HG03575 (cell line): Measurements from ENCODE around the gene CLN3.
"Not testable (repeated sequence)": the region's sequence is repeated elsewhere in the genome, so short reads cannot be mapped to it uniquely, and the experiment has no call there.

ENCODE experiments used
- ATAC-seq: cut with Tn5 transposase; IDR thresholded peaks from one replicate; pipeline ENCODE4 v1.9.1; 2021; ENCODE audit not compliant: unreplicated experiment, insufficient number of reproducible peaks, low FRiP score; ENCODE audit errors: extremely low read depth

CLN3 gene

DNA sequence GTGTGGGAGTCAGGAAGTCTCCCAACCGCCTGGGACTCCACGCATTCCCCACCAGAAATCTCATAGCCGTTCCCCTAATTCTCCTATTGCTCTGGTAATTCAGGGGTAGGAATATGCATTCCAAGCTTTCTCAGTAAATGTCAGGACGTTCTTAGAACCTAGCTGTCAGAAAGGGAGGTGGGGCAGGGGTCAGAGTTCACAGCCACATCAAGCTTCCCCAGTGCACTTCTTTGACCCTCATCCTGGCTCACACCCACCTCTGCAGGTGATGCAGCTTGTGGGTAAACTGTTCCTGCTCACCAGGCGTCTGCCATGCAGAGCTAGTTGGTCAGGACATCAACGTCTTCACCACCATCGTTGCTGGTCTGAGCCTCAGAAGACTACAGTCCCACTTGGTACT lies 28.8 kb upstream of the CLN3 start:
- no peak for ATAC-seq

DNA sequence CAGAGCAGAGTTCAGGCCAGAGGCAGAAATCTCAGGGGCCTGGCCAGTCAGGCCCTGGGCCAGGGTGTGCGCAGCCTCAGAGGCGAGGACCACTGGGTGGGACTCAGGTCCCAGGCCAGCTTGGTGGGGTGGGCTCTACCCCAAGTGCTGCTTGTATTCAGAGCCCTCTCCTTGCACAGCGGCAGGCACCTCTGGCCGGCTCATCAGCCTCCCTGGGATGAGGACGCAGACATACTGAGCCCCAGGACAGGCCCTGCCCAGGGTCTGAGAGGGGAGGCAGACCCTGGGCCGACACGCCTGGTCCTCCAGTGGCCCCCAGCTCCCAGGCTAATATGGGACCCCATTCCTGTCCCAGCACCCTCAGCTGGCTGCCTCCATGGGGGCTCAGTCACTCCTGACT lies 22.4 kb upstream of the CLN3 start:
- no peak for ATAC-seq

DNA sequence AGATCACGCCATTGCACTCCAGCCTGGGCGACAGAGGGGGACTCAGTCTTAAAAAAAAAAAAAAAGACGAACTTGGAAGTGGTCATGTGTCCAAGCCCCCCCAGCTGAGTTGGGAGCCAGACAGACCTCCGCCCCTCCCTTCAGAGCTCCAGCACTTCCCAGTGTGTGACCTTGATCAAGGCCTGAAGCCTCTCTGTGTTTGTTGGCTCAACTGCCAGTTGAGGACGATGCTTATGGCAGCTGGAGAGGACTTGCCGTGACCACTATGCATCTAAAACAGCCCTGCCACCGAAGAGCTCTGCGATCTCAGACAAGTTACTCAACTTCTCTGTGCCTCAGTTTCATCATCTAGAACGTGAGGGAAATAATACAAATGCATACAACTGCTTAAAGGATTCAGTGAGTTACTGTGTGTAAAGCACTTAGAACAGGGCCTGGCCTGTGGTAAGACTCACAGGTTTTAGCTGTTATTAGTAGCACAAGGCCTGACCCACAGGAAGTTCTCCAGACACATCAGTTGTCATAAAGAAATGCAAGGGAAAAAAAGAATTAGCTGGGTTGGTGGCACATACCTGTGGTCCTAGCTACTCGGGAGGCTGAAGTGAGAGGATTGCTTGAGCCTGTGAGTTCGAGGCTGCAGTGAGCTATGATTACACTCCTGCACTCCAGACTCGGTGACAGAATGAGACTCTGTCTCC lies 21.8 kb upstream of the CLN3 start:
- no peak for ATAC-seq

DNA sequence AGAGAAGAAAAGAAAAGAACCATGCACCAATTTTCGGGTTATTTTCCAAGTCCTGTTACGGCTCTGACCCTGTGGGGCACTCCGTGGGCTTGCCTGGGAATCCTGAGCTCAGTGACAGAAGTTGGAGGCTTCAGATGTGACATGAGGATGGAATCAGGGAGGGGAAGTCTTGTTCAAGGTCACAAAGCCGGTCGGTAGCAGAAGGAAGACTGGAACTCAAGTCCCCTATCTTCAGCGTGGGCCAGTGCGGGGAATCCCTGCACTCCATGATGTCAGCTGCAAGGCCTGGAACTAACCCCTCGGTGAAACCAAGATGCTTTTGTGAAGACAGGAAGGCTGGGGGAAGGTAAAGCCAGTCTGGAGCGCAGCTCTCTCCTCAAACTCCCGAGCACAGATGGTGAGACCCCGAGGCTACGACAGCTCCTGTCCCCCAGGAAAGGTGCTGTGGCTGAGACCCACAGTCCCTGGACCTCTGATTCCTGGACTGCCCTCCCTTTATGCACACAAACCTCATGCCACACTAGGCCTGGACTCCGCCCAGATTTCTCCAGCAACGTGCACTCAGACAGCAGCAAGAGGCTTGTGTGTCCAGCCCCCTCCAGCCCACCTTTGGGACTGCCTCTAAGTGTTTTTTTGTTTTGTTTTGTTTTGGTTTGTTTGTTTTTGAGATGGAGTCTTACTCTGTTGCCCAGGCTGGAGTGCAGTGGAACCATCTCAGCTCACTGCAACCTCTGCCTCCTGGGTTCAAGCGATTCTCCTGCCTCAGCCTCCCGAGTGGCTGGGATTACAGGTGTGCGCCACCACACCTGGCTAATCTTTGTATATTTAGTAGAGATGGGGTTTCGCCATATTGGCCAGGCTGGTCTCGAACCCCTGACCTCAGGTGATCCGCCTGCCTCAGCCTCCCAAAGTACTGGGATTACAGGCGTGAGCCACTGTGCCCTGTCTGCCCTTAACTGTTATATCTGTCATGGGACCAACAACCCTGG lies 20.2 kb upstream of the CLN3 start:
- no peak for ATAC-seq

DNA sequence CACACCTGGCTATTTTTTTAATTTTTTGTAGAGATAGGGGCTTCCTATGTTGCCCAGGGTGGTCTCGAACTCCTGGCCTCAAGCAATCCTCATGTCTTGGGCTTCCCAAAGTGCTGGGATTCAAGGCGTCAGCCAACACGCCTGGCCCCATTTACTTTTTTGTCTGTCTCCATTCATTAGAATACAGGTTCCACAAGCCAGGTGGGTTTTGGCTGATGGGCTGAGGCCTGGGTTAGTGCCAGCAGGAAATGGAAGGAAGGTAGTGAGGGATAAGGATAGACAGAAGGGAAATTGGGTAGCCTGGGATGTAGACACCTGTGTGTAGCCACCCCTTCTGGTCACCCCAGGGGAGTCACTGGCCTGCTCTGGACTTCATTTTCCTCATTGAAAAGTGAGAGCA lies 19.2 kb upstream of the CLN3 start:
- no peak for ATAC-seq

DNA sequence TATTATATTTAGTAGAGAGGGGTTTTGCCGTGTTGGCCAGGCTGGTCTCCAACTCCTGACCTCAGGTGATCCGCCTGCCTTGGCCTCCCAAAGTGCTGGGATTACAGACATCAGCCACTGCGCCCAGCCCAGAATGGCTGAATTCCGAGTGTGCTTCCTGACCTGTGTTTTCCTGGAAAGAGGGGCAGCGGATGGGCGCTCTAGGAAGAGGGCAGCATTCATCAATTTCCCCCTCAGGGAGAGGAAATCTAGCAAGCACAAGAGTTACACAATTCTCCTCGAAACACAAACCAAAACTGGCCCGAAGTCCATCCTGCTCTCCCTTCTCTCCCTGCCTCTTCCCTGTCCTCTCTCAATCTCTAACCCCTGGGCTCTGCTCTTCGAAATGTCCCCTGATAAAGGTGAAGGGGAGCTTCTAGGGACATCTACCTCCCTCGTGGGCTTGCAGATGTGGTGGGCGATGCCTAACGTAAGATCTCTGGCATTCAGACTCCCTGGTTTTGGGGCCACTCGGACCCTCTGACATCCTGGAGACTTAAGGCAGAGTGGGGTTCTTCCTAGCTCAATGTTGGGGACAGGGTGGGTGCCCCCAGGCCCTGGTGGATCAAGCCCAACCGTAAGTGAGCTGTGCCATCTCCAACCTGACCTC lies 13.7 kb upstream of the CLN3 start:
- ATAC-seq, result no peak

DNA sequence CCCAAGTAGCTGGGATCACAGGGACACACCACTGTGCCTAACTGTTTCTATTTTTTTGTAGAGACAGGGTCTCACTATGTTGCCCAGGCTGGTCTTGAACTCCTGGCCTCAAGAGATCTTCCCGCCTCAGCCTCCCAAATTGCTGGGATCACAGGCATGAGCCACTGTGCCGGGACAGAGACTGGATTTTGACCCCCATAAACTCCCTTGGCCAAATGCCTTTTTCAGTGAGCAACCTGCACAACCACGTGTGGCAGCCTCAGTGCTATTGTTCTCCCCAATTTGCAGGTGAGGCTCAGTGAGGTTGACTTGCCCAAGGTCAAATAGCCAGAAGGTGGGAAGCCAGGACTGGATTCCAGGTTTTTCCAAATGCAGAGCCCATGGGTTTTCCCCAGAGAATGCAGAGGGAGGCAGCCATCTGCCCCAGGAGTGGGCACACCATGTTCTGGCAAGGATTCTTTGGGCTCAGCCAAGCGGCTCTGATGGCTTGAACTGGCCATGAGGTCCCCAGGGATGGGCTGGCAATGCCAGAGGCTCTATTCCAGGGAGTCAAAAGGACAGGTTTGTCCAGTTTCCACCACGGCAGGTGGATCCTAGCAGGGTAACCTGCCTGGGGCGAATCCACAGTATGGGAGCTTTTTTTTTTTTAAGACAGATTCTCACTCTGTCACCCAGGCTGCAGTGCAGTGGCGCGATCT lies 13.0 kb upstream of the CLN3 start:
- no peak for ATAC-seq

DNA sequence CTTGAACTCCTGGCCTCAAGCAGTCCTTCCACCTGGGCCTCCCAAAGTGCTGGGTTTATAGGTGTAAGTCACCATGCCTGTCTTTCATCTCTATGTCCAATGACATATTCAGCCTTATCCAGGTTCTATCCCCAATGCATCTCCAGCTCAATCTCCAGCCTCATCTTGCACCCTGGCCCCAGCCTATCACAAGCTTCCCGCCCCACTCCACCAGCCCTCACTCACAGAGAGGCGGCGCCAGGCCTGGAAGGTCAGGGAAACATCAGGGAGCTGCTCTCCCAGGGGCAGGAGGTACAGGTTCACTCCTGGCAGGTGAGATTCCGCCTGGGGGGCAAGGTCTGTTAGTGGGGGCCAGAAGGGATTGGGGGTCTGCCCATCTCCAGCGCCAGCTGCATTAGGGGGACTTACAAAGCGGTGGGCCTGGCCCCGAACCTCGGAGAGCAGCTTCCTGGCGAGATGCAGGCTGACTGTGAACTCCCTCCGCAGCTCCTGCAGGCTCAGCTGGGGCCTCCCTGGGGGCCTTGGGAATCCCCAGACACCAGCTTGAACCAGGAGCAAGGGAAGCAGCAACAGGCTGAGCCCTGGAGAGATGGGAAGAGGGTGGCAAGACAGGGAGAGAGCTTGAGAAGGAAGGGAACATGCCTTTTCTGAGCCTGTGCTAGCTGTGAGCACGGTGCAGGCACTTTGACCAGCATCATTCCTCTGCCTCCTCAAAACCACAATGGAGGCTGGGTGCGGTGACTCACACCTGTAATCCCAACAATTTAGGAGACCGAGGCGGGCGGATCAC lies 11.8 kb upstream of the CLN3 start:
- no peak for ATAC-seq

DNA sequence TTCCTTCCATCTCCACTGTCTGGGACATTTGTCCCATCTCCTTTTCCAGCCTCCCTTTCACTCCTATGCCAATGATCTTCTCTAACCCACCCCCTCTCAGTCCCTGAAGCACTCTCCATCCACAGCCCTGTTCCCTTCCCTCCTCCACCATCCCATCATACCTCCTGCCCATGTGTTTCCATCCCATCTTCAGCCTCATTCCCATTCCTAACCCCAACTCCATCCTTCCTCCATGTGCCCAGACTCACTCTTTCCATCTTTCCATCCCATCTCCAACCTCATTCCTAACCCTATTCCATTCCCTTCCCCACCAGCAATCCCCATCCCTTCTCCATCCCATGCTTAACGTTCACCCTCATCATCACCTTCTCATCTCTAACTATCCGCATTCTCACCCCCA lies 10.4 kb upstream of the CLN3 start:
- ATAC-seq, result no peak

DNA sequence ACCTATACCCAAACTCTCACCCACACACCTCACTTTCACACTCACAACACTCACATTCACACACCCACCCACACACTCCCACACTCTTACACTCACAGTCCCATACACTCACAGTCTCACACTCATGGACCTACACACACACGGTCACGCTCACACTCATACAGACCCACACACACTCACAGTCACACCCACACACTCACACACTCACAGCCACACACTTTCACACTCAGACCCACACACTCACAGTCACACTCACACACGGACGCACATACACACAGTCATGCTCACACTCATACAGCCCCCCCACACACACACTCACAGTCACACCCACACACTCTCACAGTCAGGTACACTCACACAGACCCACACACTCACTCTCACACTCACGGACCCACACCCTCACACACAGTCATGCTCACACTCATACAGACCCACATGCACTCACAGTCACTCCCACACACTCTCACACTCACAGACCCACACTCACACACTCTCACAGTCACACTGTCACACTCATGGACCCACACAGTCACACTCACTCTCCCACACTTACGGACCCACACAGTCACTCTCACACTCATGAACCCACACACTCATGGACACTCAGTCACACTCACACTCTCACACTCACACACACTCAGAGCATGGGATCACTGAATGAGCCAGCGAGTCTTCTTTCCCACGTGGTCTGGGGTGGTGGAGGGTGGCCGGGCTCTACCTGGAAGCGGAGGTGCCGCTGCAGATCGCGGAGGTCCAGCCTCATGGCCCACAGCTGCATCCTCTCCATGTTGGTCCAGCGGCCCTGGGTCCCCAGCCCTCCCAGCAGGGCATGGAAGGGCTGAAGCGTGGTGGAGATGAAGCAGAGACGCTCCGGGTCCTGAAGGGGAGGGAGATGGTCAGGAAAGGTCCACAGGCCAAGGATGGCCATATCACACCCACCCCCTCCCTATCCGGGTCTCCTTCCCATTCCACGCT lies 9.7 kb upstream of the CLN3 start:
- no peak for ATAC-seq

DNA sequence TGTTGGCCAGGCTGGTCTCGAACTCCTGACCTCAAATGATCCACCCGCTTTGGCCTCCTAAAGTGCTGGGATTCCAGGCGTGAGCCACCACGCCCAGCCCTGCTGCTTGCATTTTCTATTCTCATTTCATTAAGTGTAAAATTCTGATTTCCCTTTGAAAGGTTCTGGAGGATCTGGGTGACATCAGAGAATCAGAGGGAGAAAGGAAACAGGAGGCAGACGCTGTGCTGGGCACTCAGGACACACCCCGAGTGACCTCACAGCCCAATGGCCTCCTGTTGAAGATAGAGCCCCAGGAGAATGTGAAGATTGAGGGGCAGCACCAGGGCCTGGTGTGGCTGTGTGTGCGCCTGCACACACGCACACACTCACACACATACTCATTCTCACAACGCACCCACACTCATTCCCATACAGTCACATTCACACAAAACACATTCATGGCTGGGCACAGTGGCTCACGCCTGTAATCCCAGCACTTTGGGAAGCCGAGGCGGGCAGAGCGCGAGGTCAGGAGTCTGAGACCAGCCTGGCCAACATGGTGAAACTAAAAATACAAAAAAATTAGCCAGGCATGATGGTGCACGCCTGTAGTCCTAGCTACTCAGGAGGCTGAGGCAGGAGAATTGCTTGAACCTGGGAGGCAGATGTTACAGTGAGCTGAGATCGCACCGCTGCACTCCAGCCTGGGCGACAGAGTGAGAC lies 8.8 kb upstream of the CLN3 start:
- ATAC-seq, result not testable (repeated sequence)

DNA sequence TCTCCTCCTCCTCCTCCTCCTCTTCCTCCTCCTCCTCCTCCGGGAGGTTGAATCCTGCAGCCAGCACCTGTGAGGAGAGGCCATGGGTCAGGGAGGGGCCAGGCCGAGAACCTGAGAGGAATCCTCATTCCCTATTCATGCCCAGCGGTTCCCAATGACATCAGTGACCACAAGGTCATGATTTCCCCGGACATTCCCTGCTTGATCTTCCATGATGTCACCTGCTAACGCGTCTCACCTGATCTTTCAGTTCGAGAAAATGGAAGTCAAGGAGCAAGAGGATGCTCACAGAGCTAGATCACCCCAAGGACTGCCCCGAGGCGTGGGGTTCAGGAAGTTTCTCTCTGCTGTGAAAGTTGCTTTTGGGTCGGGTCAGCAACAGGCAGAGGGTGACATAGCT lies 8.0 kb upstream of the CLN3 start:
- ATAC-seq, result no peak

DNA sequence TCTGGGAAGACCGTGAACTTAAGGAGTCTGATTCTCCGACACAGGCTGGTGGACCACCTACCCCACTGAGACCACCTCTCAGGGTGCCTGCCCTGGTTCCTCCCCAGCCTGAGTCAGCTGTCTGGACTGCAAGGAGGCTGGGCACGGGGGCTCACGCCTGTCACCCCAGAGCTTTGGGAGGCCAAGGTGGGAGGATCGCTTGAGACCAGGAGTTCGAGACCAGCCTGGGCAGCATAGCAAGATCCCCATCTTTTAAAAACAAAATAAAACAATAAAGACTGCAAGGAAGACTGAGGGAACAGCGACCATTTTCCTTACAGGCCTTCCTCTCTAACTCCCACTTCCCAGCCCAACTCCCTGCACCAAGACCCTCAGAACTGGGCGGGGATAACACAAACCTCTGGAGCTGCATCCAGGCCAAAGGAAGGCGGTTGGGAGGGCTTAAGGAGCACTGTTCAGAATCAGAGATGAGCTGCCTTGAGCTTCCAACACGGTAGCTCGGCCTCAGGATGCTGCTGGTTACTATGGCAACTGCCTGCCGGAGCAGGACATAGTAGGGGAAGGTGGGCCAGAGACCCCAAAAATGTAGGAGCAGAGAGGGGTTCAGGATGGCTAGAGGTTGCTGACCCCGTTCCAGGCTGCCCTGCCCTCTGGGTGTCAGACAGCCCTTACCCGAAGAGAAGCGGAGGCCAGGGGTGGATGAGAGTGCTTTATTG lies 7.0 kb upstream of the CLN3 start:
- no peak for ATAC-seq

DNA sequence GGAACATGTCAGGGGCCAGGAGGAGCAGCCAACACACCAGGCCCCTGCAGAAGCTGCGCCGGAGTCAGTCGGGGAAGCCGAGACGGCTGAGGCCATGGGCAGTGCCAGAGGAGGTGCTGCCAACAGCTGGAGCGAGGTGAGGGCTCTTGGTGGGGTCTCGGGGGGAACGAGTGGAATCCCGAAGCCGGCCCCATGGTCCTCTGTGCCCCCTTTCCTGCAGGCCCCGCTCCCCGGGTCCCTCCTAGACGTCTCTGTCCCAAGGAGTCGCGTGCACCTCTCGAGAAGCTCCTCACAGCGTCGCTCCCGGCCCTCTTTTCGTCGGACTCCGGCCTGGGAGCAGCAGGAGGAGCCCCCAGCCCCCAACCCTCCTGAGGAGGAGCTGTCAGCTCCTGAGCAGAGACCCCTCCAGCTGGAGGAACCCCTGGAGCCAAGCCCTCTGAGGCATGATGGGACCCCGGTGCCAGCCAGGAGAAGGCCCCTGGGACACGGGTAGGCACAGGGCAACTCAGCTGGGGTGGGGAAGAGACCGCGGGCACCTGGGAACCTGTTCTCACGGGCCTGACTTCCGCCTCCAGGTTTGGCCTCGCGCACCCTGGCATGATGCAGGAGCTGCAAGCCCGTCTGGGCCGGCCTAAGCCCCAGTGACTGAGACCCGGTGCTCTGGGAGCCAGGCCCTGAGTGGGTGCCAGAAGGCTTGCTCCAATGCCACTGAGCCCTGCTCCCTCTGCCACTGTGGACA lies 6.2 kb upstream of the CLN3 start:
- ATAC-seq, result no peak

DNA sequence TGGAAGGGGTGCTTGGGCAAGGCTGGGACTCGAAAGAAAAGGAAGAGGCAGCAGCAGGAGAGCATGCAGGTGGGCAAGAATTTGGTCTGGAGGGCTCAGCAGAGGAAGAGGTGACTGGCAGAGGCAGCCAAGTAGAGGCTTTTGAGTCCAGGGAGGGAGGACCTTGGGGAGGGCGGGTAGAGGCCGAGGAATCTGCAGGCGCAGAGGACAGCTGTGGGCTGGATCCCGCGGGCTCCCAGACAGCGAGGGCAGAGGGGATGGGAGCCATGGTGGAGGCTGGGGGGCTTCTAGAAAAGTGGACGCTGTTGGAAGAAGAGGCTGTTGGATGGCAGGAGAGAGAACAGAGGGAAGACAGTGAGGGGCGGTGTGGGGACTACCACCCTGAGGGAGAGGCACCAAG lies 5.5 kb upstream of the CLN3 start:
- no peak for ATAC-seq

DNA sequence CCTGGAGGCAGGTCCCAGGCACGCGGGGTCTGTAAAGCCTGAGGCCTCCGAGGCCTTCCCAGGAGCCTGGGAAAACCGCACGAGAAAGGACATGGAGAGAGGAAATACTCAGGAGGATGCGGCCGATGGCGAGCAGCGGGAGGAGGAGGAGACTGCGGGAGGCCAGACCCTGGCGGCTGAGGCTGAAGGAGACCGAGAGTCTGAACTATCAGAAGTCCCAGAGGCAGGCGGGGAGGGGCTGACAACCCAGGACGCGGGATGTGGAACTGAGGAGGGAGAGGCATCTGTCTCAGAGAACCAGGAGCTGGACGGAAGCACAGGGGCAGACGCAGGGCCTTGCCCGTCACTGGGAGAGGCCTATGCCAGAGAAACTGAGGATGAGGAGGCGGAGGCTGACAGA lies 5.0 kb upstream of the CLN3 start:
- no peak for ATAC-seq
